Common myeloid progenitor, CD34-positive (primary cell): Measurements from ENCODE around the gene SPX.

Experiments
- CTCF ChIA-PET: fragments of 350-600 bp; sonication (Branson Sonifier 250); formaldehyde crosslinking; loops from one replicate; lab custom pipeline; 2021; ENCODE audit warnings: antibody characterized with exemption; lab: Charles Lee
- POLR2A ChIA-PET: fragments of 350-600 bp; sonication (Branson Sonifier 250); formaldehyde crosslinking; loops from one replicate; lab custom pipeline; 2021; ENCODE audit warnings: antibody characterized with exemption; lab: Charles Lee
- DNase-seq, 3 donors: peaks; one replicate each; pipeline versions ENCODE4 v3.0.0 to v3.0.0-alpha.2; 2013
- H3K27ac ChIP-seq, 2 experiments: 1 replicate in 1 of 2; 2 replicates in 1 of 2; pipeline ENCODE4 v1.7.0; 2013; ENCODE audit warnings: inconsistent platforms in 2 of 2, low read length in 2 of 2, mild to moderate bottlenecking in 2 of 2, low read depth in 1 of 2, moderate library complexity in 1 of 2; ENCODE audit not compliant: severe bottlenecking in 2 of 2, insufficient read depth in 1 of 2, poor library complexity in 1 of 2
- H3K27me3 ChIP-seq, 5 experiments: replicated peaks in 2 of 5; 1 replicate in 3 of 5; 2 replicates in 2 of 5; pipeline versions ENCODE4 v1.6.1 to v1.7.0; 2013; ENCODE audit warnings: low read length in 4 of 5, mild to moderate bottlenecking in 2 of 5, moderate library complexity in 2 of 5, inconsistent platforms in 1 of 5; ENCODE audit not compliant: insufficient read depth in 5 of 5, control insufficient read depth in 4 of 5
- H3K36me3 ChIP-seq, 4 experiments: 1 replicate in 2 of 4; 2 replicates in 2 of 4; pipeline versions ENCODE4 v1.6.1 to v1.7.0; 2013; ENCODE audit warnings: low read length in 3 of 4, control low read depth in 1 of 4, mild to moderate bottlenecking in 1 of 4; ENCODE audit not compliant: control insufficient read depth in 4 of 4, insufficient read depth in 4 of 4
- H3K4me1 ChIP-seq, 4 experiments: 1 replicate in 3 of 4; 2 replicates in 1 of 4; pipeline versions ENCODE4 v1.6.1 to v1.7.1; 2013; ENCODE audit warnings: low read length in 3 of 4, mild to moderate bottlenecking in 3 of 4, control low read depth in 1 of 4, inconsistent platforms in 1 of 4, moderate library complexity in 1 of 4; ENCODE audit not compliant: control insufficient read depth in 4 of 4, insufficient read depth in 4 of 4; ENCODE audit errors: control extremely low read depth in 1 of 4
- H3K4me3 ChIP-seq, 7 experiments: 1 replicate in 4 of 7; 2 replicates in 3 of 7; pipeline versions ENCODE4 v1.5.1 to v1.7.0; 2013; ENCODE audit warnings: mild to moderate bottlenecking in 7 of 7, low read length in 6 of 7, moderate library complexity in 6 of 7, inconsistent platforms in 2 of 7, low read depth in 2 of 7, control low read depth in 1 of 7; ENCODE audit not compliant: insufficient read depth in 4 of 7, control insufficient read depth in 1 of 7; ENCODE audit errors: extremely low read depth in 1 of 7
- H3K9me3 ChIP-seq, 5 experiments: 1 replicate in 4 of 5; 2 replicates in 1 of 5; pipeline versions ENCODE4 v1.6.1 to v1.7.1; 2013; ENCODE audit warnings: low read length in 4 of 5, mild to moderate bottlenecking in 2 of 5, inconsistent platforms in 1 of 5, low read depth in 1 of 5, moderate library complexity in 1 of 5; ENCODE audit not compliant: control insufficient read depth in 4 of 5, insufficient read depth in 2 of 5; ENCODE audit errors: control extremely low read depth in 1 of 5
- WGBS: methylation state at CpG from one replicate; pipeline ENCODE4 v1.1.5; 2013; ENCODE audit not compliant: insufficient coverage; 5-methylcytosine and 5-hydroxymethylcytosine counted together

Gene SPX

GRCh38 chr12:21501258-21502163 is 24.6 kb upstream of the SPX start, which contains the start of the genes GOLT1B and RECQL:
Gene GOLT1B (plus strand): TSS chr12:21501789. CDS start chr12:21501924, 135 bp downstream.
Gene RECQL (minus strand): TSS chr12:21501635. CDS start chr12:21499570, 2,065 bp downstream.
- H3K36me3 ChIP-seq: peaks cover 8 to 18% (median 13%) of the 10 kb centered on the region in 4 experiments
- peak within 1 kb of the TSS; percentile 82 to 95 (median 90) for H3K4me3 ChIP-seq
- ChIA-PET CTCF (no interaction called here), POLR2A (interaction anchor here (0.7 to 1.6 kb wide), 3 partner anchors 8 to 26 kb away, joined by 4 to 6 read pairs (median 5); no protein-coding TSS in a partner anchor)
- DNase-seq: peak; percentile 96 to 98 (median 98)
- peak within 1 kb of the TSS; percentile 78 to 88 for H3K27ac ChIP-seq
- under 1% methylated on average over 56 of the region's 61 CpGs for WGBS
- no peaks in the 10 kb centered on the region for H3K9me3 ChIP-seq
- H3K27me3 ChIP-seq: no peaks in the 10 kb centered on the region
- H3K4me1 ChIP-seq: peaks cover 12 to 31% (median 21%) of the 10 kb centered on the region in 4 experiments

- Histone ChIP-seq H3K27ac (peak overlapping the region; percentile 78 to 88), H3K36me3 (peaks cover 1 to 13% (median 7%) of the 10 kb centered on the region in 4 experiments), H3K4me1 (peaks cover 12 to 31% (median 21%) of the 10 kb centered on the region in 4 experiments), H3K9me3 (no peaks in the 10 kb centered on the region), H3K27me3 (no peaks in the 10 kb centered on the region), H3K4me3 (peak overlapping the region; percentile 82 to 95 (median 90))
- under 1% methylated on average over 14 of the region's 14 CpGs for WGBS
- DNase-seq: peak; percentile 31 to 66 (median 54)
- ChIA-PET POLR2A (interaction anchor here (1.0 to 1.6 kb wide), 2 partner anchors 10 to 25 kb away, joined by 5 to 6 read pairs; no protein-coding TSS in a partner anchor), CTCF (no interaction called here)
Measured at GRCh38 chr12:21502164-21502496, 24.0 kb upstream of the SPX start.

DNA sequence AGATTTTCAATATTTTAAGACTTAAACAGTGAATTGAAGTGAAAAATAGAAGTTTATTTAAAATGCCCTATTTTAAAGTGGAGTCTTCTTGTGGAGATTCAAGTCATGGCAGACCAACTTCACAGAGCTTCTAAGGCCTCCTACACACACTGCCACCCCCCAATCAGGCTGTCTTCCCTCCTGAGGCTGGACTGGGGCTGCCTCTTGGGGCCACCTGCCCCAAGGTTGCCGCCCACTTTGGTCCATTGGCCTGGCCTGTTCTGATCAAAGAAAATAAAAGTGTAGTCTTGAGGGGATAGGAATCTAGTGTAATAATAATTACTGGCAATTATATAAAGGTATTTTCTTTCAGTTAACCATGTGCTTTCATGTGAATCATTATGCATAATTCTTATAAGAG is 23.2 kb upstream of the SPX start:
- Histone ChIP-seq H3K4me1 (peaks cover 12 to 31% (median 21%) of the 10 kb centered on the region in 4 experiments), H3K36me3 (peaks cover 0 to 7% (median 5%) of the 10 kb centered on the region in 4 experiments), H3K4me3 (peak overlapping the region in 3 of 7 experiments; percentile 90 to 95 (median 94)), H3K27ac (peak overlapping the region in 1 of 2 experiments; percentile 88), H3K27me3 (no peaks in the 10 kb centered on the region), H3K9me3 (no peaks in the 10 kb centered on the region)
- ChIA-PET POLR2A (no interaction called here), CTCF (no interaction called here)
- DNase-seq: no peak
- WGBS: no CpG with 5 or more reads among the region's 1 CpG

DNA sequence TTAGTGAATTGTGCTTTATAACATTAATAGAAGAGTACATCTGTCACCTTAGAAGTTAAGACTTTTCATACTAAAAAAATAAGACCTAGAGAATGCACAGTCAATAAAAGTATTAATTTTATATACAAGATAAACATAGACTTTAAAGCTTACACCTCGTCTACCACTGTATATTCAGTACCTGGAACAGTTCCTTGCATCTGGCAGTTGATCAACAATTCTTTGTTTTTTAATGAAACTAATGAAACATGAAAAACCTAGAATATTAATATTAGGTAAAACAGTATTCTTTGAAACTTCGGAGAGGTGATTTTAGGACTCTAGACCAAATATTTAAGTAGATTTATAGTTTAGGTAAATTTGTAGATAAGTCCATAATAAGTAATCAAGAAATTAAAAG is 20.2 kb upstream of the SPX start:
- DNase-seq: no peak
- WGBS: no CpG with 5 or more reads among the region's 2 CpGs
- no peak overlapping the region for H3K4me3 ChIP-seq
- no peak overlapping the region for H3K27ac ChIP-seq
- POLR2A ChIA-PET: interaction anchor here (0.5 kb wide), 1 partner anchor 26 kb away, joined by 4 read pairs; no protein-coding TSS in a partner anchor
- H3K9me3 ChIP-seq: no peaks in the 10 kb centered on the region
- CTCF ChIA-PET: interaction anchor here (0.9 to 1.1 kb wide), 3 partner anchors 22 to 67 kb away, joined by 3 to 4 read pairs (median 3); no protein-coding TSS in a partner anchor
- H3K36me3 ChIP-seq: peaks cover 2 to 11% (median 8%) of the 10 kb centered on the region in 4 experiments
- H3K4me1 ChIP-seq: peaks cover 7 to 20% (median 11%) of the 10 kb centered on the region in 4 experiments
- H3K27me3 ChIP-seq: no peaks in the 10 kb centered on the region

DNA sequence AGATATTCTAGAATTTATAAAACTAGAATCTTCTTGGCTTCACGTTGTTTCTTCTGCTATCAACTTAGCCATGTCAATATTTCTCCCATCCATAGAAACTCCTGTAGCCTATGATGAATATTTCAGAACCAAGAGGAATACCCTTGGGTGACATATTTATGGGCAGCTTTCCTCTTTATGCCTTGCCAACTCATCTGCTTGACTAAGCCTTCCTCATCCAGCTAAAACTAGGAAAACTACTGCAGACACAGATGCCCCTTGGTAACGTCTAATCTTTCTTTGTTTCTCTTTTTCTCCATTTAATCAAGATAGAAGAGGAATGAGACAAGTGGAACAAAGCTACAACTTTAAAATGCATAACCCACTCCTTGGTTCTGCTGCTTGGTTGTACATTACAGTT is 18.2 kb upstream of the SPX start:
- Histone ChIP-seq H3K27me3 (no peaks in the 10 kb centered on the region), H3K27ac (no peak overlapping the region), H3K4me1 (peaks cover 0 to 7% (median 3%) of the 10 kb centered on the region in 4 experiments), H3K9me3 (no peaks in the 10 kb centered on the region), H3K36me3 (peaks cover 2 to 16% (median 11%) of the 10 kb centered on the region in 4 experiments), H3K4me3 (no peak overlapping the region)
- ChIA-PET CTCF (no interaction called here), POLR2A (no interaction called here)
- WGBS: 100% methylated on average over 2 of the region's 2 CpGs
- DNase-seq: no peak

DNA sequence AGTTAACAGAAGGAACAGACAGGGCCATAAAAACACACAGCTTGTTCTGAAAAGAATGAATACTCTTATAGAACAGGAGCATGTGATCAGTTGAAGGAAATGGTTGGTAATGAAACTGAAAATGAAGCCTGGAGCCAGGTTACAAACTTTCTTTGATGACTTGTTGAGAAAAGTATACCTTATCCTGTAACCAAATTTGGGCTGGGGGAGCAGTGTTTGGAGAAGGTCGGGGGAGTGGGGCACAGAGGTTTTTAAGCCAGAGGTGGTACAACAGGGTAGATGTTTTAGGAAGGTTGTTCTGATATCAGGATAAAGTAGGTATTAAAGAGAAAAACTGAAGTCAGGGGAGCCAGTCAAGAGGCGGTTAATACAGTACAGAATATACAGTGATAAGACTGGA is 16.3 kb upstream of the SPX start:
- Histone ChIP-seq H3K27ac (no peak overlapping the region), H3K27me3 (no peaks in the 10 kb centered on the region), H3K36me3 (peaks cover 6 to 27% (median 21%) of the 10 kb centered on the region in 4 experiments), H3K4me1 (no peaks in the 10 kb centered on the region), H3K4me3 (no peak overlapping the region), H3K9me3 (no peaks in the 10 kb centered on the region)
- POLR2A ChIA-PET: no interaction called here
- CTCF ChIA-PET: interaction anchor here (1.7 kb wide), 1 partner anchor 10 kb away, joined by 6 read pairs; no protein-coding TSS in a partner anchor
- WGBS: 50% methylated on average over 2 of the region's 2 CpGs
- DNase-seq: peak in 1 of 3 donors; percentile 3
